ENCODE data around the gene PLAAT2.
"Not testable (repeated sequence)": the region's sequence is repeated elsewhere in the genome, so short reads cannot be mapped to it uniquely, and the experiment has no call there.

PLAAT2 gene

DNA sequence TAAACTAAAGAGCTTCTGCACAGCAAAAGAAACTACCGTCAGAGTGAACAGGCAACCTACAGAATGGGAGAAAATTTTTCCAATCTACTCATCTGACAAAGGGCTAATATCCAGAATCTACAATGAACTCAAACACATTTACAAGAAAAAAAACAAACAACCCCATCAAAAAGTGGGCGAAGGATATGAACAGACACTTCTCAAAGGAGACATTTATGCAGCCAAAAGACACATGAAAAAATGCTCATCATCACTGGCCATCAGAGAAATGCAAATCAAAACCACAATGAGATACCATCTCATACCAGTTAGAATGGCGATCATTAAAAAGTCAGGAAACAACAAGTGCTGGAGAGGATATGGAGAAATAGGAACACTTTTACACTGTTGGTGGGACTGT is 15.7 kb upstream of the PLAAT2 start:
- not testable (repeated sequence) for DNase-seq (ENCODE audit: low read depth)

DNA sequence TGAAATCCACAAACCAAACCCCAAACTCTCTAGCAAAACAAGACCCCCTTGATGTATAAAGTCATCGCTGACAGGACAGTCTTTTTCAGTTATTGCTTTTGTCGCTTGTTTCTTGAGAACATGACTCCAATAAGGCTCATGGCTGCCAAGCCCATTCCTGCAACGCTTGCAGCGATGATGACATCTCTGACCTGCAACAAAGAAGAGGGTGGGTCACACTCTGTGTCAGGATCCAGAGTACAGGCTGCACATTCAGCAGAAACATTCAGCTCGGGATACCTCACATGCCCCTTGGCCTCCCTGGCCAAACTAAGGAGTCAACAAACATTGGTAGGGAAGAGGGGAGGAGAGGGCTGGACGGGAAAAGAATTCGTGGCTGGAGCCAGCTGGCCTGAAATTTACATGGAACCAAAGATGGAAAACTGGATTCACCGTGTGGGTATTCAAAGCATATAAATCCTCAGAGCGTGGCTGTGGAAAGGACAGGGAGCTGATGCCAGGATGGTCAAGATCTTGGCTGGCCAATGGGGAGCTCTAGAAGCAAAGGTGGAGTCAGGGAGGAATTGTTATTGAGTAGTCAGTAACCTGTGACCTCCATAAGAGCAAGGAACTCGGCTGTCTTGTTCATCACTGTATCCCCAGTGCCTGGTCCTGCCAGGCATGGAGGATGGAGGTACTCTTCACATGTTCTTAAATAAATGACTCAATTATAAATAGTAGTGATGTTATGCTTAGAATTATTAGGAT is 11.8 kb upstream of the PLAAT2 start:
- no peak for DNase-seq (ENCODE audit: low read depth)

DNA sequence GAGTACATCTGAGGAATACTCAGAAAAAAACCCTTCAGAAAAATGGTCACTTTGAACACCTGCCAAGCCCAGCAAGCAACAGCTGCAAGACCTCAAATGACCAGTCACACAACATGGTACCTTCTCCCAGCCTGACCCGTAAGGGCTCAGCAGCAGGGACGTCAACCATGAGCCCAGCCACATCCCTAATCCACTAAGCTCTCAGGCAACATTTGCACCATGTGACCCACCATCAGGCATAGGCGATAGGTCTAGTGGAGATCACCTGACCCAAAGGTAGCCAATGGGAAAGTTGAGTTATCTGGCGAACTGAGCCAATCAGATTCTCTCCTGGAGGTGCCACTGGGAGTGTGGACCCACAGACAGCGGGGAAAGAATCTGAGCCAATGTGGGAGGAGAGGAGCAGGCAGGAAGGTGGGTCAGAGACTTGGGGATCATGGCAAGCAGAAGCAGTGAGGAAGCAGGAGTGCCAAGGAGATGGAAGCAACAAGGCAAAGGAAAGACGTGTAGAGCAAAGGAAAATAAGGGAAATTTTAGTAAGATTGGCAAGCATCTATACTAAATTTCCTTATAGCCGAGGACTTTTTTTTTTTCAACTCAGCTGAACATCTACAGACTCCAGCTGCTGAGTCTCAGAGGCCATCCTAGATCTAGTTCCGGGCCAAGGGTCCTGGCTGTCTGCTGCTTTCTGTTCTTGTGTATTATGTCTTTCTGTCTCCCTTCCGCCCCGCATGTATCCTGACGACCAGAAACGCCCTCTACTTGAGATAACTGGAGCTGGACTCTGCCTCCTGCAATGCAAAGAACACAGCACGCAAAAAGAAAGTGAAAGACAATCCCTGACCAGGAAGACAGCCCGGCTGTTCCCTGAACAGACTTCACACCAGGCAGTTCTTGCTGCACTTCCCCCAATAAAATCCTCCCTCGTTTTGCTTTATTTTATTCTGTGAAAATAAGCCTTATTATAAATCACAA is 11.0 kb upstream of the PLAAT2 start:
- peak; percentile 28 for DNase-seq (ENCODE audit: low read depth)

DNA sequence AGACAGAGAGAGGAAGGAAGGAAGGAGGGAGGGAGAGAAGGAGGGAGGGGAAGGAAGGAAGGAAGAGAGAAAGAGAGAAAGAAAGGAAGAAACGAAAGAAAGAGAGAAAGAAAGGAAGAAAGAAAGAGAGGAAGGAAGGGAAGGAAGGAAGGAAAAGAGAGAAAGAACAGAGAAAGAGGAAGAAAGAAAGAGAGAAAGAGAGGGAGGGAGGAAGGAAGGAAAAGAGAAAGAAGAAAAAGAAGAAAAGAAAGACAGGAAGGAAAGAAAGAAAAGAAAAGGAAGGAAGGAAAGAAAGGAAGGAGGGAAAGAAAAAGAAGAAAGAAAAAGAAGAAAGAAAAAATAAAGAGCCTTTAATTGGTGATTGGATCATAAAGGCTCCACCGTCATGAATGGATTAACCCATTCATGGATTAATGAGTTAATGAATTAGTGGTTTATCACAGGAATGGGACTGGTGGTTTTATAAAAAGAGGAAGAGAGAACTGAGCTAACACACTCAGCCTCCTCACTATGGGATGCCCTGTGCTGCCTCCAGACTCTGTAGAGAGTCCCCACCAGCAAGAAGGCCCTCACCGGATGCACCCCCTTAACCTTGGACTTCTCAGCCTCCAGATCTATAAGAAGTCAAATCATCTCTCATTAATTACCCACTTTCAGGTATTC is 9.0 kb upstream of the PLAAT2 start:
- no peak for DNase-seq (ENCODE audit: low read depth)

DNA sequence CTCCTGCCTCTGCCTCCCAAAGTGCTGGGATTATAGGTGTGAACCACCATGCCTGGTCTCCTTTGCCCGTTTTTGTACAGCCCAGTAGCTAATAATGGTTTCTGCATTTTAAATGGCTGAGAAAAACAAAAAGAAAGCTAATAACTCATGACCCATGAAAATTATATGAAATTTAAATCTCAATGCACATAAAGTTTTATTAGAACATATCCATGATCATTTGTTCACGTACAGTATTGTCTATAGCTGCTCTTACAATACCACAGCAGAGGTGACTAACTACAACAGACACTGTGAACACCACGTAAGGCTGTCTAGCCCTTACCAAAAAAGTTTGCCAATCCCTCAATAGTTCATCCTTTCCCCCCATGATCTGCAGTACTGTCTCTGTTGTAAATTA is 6.4 kb upstream of the PLAAT2 start:
- DNase-seq (ENCODE audit: low read depth), result no peak

DNA sequence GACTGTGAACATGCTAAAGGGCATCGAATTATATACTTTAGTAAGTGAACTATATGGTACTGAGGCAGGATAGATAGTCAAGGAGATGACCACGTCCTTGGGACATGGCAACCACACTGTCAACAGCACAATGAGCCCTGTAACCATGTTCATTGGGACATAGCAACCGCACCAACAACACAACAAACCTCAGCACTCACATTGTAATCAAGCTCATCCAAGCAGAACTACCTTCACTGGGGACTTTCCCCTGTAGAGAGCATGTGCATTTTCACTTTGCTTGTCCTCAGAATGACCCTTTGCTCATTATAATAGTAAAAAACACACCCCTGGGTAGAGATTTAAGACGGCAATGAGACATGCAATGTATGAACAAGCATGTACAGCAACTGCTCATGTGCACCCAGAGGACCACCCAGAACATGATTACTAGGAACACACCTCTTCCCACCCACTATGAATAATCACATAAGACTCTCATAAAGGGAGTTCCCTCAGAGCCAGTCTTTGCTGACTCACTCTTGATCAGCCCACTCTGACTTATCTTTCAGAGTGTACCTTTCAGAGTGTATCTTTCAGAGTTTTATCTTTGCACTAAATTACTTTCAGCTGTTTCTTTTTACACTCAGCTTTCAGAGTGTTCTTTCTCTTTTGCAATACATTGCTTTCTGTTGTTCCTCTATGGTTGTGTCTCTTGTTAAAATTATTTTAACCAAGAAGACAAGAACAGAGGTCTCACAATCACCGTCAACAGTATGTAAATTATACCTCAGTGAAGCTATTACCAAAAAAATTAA is 4.1 kb upstream of the PLAAT2 start:
- DNase-seq (ENCODE audit: low read depth), result peak; percentile 35

DNA sequence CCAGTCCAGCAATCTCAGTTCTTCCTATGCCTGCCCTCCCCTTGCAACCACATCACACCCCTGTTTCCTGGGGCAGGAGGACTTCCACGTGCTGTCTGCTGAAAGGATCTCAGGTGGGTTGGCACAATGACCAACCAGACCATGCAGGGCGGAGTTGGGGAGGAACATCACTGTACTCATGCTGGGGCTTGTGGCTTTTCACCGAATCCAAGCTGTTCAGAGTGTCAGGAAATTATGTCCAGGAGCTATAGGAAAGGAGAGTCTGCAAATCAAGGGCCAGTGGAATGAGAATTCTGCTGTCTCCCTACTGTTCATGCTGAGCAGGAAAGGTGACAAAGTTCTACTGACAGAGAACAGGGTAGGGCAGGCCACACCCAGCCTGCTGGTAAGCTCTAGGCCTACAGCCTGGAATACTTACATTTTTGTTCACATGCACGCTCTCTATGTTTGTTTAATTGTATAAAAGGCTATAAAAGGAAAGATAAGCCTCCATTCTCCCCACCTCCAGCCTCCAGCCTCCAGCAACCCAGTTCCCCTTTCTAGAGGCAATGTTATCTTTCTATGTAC is 1.7 kb upstream of the PLAAT2 start:
- DNase-seq (ENCODE audit: low read depth), result no peak

DNA sequence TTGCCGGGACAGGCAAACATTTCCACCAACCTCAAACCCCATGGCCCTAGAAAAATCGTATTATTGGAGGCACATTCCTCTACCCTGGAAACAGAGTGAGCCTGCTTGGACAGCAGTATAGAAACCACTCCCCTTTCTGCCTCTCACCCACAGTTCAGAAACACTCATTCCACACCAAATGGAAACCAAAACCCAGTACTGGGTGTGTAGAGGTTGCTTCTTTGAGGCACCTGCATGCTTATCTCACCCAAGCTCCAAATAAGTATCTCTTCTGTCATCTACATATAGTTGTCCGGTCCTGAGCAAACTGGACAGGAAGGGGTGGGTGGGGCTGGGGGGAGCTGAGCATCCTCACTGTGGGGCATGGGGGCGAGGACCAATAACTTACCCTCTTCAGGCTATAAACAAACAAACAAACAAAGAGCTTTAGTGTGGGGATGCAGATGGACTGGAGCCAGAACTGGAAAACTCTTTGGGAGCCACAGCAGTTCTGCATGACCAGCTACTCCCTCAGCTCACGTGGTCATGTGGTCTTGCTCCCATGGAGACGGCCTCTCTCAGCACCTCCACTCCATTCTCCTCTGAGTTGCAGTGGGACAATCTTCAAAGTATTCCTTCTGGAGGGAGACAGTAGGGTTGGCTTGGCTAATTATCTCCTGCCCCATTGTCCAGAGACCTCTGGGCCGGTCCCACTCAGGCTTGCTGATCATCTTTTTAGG is 1.0 kb upstream of the PLAAT2 start:
- no peak for DNase-seq (ENCODE audit: low read depth)

DNA sequence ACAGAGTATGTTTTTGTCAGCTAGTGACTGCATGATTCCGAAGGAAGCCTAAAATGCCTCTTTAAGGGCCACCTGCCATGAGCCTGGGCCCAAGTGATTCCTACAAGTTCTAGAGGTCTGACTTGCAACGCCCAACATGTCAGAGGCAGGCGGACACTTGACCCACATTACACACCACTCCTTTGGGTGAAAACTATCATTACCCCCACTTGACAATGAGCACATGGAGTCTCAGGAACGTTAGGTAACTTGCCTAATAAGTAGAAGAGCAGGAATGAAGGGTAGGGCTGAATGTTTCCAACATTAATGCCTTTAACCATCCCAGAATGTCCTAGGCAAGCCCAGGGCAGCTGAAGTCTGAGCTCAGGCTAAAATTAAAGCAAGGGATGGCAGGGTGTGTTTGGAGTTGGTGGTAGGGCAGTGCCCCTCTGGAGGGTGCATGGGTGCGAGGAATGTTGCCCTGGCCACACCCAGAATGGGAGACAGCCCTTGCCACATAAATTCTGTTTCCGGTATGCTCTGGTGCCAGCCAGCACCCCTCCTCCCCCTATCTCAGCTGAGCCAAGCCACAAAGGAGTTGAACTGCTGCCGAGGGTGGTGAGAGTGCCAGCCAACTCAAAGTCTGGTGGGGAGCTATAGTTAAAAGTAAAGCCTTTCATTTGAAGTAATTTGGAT is 2.5 kb downstream of the PLAAT2 start:
- DNase-seq (ENCODE audit: low read depth), result no peak

DNA sequence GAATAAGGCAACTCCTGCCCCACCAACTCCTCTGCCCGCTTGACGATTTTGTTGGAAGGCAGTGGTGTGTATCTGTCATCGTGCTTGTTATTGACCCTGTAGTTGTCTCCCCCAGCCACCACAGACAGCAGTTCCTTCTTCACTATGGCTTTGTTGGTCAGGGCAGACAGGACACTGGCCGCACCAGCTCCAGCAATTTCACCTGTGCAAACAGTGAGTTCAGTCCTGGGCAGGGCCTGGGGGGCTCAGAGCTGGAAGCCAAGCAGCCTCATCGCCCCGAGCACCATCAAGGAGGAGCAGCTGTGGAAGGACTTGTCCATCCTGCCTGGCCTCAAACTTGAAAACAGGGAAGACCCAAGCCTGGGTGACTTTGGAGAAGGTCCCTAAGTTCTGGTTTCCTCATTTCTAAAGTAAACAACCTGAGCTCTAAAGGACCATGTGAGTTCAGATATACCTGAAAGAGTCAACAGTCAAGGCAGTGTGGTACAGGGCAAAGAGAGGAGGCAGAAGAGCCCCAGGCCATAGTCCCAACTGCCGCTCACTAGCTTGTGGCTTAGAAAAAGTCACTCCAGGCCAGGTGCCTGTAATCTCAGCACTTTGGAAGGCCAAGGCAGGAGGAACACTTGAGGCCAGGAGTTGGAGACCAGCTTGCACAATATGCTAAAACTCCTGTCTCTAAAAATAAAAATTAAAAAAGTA is 4.6 kb downstream of the PLAAT2 start:
- no peak for DNase-seq (ENCODE audit: low read depth)

DNA sequence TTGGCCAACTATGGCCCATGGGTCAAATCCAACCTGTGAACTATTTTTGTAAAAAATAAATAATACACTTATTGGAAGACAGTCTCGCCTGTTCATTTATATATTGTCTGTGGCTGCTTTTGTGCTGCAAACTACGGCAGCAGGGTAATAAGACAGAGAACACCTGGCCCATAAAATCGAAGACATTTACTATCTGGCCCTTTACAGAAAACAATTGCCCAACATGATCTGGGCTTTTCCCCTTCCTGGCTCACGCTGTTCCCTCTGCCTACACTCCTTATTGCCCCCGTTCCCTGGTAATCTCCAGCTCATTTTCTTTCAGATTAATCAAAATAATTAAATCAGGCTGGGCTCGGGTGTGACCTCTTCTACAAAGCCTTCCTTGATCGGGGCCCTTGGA is 5.6 kb downstream of the PLAAT2 start:
- DNase-seq (ENCODE audit: low read depth), result no peak

DNA sequence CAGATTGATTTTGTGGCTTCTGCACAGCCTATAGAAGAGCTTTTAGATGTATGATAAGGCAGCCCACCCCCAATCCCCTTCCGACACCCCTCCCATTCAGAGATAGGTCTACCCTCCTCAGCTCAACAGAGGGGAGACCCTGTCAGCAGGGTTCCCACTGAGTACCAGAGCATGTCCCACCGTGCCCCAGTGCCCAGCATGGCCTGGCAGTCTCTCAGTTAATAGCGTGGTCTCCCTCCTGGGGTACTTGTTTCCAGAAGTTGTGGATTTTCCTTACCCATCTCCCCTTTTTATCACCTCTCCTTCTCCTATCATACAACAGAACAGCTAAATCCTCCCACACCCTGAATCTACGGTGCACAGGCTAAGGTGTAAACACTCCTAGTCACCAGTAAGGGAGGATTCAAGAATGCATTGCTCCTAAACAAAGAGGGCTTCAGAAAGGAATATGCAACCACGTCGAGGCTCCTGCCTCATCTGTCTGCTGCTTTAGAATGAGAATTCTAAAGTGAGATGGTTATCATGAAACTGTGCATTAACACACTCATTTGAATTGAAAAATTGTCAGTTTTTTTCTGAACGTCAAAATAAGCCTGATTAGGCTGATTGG is 6.7 kb downstream of the PLAAT2 start:
- no peak for DNase-seq (ENCODE audit: low read depth)

DNA sequence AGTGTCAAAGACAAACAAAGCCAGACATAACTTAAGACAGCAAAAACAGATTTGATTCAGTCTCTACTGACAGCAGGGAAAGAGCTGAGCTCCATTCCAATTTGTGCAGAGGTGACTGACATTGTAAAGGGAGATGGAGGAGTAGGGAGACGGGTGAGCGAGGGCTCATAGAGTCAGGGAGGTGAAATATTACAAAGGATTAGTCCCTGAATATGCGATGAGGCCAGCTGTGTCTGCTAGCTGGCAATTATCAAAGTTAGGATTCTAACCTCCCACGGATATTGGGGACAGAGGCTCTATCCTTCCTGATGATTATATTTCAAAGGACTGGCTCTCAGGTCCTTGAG is 8.3 kb downstream of the PLAAT2 start:
- DNase-seq (ENCODE audit: low read depth), result no peak

DNA sequence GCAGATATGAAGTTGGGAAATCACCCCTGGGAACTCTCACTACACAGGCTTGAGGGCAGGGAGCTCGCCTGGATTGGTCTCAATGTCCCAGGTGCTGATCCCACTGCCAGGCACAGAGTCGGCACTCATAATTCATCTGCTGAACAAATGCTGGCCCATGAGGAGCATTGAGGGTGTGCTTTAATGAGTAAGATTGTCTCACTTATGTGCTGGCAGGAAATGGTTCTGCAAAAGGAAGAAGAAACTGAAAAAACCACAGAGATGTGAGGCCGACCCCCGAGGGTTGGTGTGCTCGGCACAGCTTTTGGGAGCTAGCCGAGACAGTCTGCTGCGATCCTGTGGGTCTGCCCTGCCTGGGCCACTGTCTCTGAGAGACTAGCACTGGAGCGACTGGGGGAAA is 9.4 kb downstream of the PLAAT2 start:
- DNase-seq (ENCODE audit: low read depth), result no peak

DNA sequence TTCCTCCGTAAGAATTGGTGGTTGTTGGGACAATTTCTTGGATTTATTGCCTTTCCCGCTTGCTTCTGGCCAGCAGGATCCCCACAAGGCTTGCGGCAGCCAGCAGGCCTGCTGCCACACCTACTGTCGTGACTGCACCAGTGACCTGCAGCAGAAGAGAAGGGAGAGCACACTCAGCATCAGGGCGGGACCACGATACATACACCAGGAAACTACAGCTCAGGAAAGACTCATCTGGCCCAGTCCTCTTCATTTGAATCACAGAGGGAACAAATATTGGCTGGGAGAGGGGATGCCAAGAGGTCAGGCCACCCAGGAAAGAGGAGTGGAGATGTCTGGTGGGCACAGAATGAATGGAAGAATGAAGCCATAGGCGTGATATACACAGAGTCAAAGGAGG is 10.3 kb downstream of the PLAAT2 start:
- DNase-seq (ENCODE audit: low read depth), result no peak

DNA sequence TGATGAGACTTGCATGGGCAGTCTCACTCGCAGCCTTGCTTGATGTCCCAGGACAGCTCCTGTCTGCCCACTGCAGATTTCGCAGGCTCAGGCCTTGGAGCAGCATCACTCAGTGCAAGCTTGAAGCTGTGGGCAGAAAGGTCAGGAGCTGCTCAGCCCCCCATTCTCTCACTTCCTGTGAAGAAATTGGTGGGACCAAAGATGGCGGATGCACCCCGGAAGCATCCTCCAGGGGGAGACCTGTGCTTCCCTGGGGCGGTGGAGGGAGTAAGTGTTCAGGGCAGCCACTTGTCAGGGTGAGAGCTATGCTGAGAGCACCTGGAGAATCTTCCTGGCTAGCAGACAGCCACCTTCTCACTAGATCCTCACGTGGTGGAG is 11.3 kb downstream of the PLAAT2 start:
- no peak for DNase-seq (ENCODE audit: low read depth)

DNA sequence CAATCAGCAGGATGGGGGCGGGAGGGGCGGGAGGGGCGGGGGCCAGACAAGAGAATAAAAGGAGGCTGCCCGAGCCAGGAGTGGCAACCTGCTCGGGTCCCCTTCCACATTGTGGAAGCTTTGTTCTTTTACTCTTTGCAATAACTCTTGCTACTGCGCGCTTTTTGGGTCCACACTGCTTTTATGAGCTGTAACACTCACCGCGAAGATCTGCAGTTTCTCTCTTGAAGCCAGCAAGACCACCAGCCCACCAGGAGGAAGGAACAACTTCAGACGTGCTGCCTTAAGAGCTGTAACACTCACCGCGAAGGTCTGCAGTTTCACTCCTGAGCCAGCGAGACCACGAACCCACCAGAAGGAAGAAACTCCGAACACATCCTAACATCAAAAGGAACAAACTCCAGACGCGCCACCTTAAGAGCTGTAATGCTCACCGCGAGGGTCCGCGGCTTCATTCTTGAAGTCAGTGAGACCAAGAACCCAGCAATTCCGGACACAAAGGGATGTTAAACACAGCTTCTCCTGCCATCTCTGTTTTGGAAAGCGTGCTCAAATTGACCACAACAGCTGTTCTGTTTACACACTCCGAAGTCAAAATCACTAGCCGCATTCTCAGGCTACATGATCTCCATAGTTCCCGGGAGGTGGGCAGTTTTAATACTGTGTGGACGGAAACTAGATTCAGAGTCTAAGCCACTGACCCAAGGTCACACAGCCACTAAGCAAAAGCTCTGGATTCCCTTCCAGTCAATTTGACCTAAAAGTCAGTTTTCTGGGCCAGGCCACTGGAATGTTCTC is 11.9 kb downstream of the PLAAT2 start:
- DNase-seq (ENCODE audit: low read depth), result no peak

DNA sequence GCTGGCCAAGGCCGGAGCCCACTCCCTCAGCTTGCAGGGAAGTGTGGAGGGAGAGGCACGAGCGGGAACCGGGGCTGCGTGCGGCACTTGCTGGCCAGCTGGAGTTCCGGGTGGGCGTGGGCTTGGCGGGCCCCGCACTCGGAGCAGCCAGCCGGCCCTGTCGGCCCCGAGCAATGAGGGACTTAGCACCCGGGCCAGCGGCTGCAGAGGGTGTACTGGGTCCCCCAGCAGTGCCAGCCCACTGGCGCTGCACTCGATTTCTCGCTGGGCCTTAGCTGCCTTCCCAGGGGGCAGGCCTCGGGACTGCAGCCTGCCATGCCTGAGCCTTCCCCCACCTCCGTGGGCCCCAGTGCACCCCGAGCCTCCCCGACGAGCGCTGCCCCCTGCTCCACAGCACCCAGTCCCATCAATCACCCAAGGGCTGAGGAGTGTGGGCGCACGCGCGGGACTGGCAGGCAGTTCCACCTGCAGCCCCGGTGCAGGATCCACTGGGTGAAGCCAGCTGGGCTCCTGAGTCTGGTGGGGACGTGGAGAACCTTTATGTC is 13.0 kb downstream of the PLAAT2 start:
- DNase-seq (ENCODE audit: low read depth), result not testable (repeated sequence)
